Measurements from ENCODE around the gene NCKAP5. TPM values are rescaled to one million over a fixed set of nuclear protein-coding genes. Genes with fewer than 3 reads are reported as not detected.

The NCKAP5 gene
- total RNA-seq, 1 donor from 2014 or later, result 2.7 TPM

DNA sequence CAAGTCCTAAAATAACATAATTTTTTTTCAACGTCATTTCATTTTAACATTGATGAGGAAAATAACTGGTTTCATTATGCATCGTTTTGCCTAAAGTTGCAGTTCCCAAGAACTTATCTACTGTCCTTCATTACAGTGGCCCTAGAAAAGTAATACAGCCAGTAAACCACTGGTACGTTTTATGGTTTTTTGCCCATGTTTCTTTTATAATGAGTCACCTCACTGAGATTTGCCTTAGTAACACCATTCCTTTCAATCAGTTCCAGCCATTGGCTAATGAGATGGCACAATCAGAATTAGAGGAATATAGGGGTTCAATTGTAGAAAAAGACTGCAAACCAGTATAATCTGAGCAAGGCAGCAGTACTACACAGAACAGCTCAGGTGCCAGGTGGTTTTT, 475.7 kb downstream of the NCKAP5 start:
- Mint-ChIP-seq H3K4me1 (ENCODE audit: low read depth, unreplicated experiment) (peaks cover 1% of the 10 kb centered on the region), H3K27me3 (ENCODE audit: low read depth, unreplicated experiment) (peaks cover 2% of the 10 kb centered on the region), H3K27ac (ENCODE audit: unreplicated experiment) (no peak overlapping the region), H3K36me3 (ENCODE audit: low read depth, unreplicated experiment) (peaks cover 1% of the 10 kb centered on the region), H3K4me3 (ENCODE audit: unreplicated experiment) (no peak overlapping the region), H3K9me3 (ENCODE audit: unreplicated experiment) (peaks cover 4% of the 10 kb centered on the region)
- no peaks in the 10 kb centered on the region for H4K20me1 ChIP-seq (ENCODE audit: insufficient read depth, low read length)
- no peak overlapping the region for H3K9ac ChIP-seq (ENCODE audit: low read length)
- H3K9me3 ChIP-seq (ENCODE audit: insufficient read depth, low read depth, low read length), result no peaks in the 10 kb centered on the region
- no peaks in the 10 kb centered on the region for H3K79me2 ChIP-seq (ENCODE audit: insufficient read depth, low read length)
- H3K4me1 ChIP-seq (ENCODE audit: insufficient read depth, low read length), result no peaks in the 10 kb centered on the region
- H3K4me2 ChIP-seq (ENCODE audit: low read length), result no peak overlapping the region
- FAIRE-seq (no peak), DNase-seq (ENCODE audit: low read depth) (peak; percentile 30)
- H3K27me3 ChIP-seq (ENCODE audit: insufficient read depth, low read length), result no peaks in the 10 kb centered on the region
- no peak overlapping the region for H3K4me3 ChIP-seq (ENCODE audit: insufficient read depth, low read depth, low read length)
- no peak for TF ChIP-seq EZH2 (IDR thresholded peaks at IDR 0.05; ENCODE audit: insufficient read depth, low read length)
- TF ChIP-seq, protein P1, sequence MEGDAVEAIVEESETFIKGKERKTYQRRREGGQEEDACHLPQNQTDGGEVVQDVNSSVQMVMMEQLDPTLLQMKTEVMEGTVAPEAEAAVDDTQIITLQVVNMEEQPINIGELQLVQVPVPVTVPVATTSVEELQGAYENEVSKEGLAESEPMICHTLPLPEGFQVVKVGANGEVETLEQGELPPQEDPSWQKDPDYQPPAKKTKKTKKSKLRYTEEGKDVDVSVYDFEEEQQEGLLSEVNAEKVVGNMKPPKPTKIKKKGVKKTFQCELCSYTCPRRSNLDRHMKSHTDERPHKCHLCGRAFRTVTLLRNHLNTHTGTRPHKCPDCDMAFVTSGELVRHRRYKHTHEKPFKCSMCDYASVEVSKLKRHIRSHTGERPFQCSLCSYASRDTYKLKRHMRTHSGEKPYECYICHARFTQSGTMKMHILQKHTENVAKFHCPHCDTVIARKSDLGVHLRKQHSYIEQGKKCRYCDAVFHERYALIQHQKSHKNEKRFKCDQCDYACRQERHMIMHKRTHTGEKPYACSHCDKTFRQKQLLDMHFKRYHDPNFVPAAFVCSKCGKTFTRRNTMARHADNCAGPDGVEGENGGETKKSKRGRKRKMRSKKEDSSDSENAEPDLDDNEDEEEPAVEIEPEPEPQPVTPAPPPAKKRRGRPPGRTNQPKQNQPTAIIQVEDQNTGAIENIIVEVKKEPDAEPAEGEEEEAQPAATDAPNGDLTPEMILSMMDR (IDR thresholded peaks at IDR 0.05; ENCODE audit: insufficient read depth, low read depth, low read length), result no peak
- no peak overlapping the region for H3K27ac ChIP-seq (ENCODE audit: low read depth, low read length)
- H2AFZ ChIP-seq (ENCODE audit: low read depth, low read length), result no peak overlapping the region
- no peaks in the 10 kb centered on the region for H3K36me3 ChIP-seq (ENCODE audit: insufficient read depth, low read length)

- TF ChIP-seq EZH2 (IDR thresholded peaks at IDR 0.05; ENCODE audit: insufficient read depth, low read length), result no peak
- TF ChIP-seq, protein P1 (IDR thresholded peaks at IDR 0.05; ENCODE audit: insufficient read depth, low read depth, low read length), result no peak
- Mint-ChIP-seq H3K27ac (ENCODE audit: unreplicated experiment) (no peak overlapping the region), H3K36me3 (ENCODE audit: low read depth, unreplicated experiment) (peaks cover 1% of the 10 kb centered on the region), H3K4me1 (ENCODE audit: low read depth, unreplicated experiment) (peaks cover 5% of the 10 kb centered on the region), H3K27me3 (ENCODE audit: low read depth, unreplicated experiment) (peaks cover 2% of the 10 kb centered on the region), H3K9me3 (ENCODE audit: unreplicated experiment) (peaks cover 2% of the 10 kb centered on the region), H3K4me3 (ENCODE audit: unreplicated experiment) (no peak overlapping the region)
- Histone ChIP-seq H3K9me3 (ENCODE audit: insufficient read depth, low read depth, low read length) (no peaks in the 10 kb centered on the region), H3K4me1 (ENCODE audit: insufficient read depth, low read length) (no peaks in the 10 kb centered on the region), H3K27me3 (ENCODE audit: insufficient read depth, low read length) (no peaks in the 10 kb centered on the region), H3K9ac (ENCODE audit: low read length) (no peak overlapping the region), H3K79me2 (ENCODE audit: insufficient read depth, low read length) (no peaks in the 10 kb centered on the region), H3K36me3 (ENCODE audit: insufficient read depth, low read length) (no peaks in the 10 kb centered on the region), H2AFZ (ENCODE audit: low read depth, low read length) (no peak overlapping the region), H3K27ac (ENCODE audit: low read depth, low read length) (no peak overlapping the region), H3K4me2 (ENCODE audit: low read length) (no peak overlapping the region), H3K4me3 (ENCODE audit: insufficient read depth, low read depth, low read length) (no peak overlapping the region), H4K20me1 (ENCODE audit: insufficient read depth, low read length) (no peaks in the 10 kb centered on the region)
- DNase-seq (ENCODE audit: low read depth) (no peak), FAIRE-seq (no peak)
Observed at GRCh38 chr2:133090358-133090757, 477.9 kb downstream of the NCKAP5 start.

GRCh38 chr2:133086176-133086575, 482.1 kb downstream of the NCKAP5 start:
- peaks cover 1% of the 10 kb centered on the region for H3K36me3 Mint-ChIP-seq (ENCODE audit: low read depth, unreplicated experiment)
- TF ChIP-seq EZH2 (IDR thresholded peaks at IDR 0.05; ENCODE audit: insufficient read depth, low read length), result no peak
- TF ChIP-seq, protein P1 (IDR thresholded peaks at IDR 0.05; ENCODE audit: insufficient read depth, low read depth, low read length), result no peak

More at GRCh38 chr2:133086176-133086575, 482.1 kb downstream of the NCKAP5 start:
- Histone ChIP-seq H4K20me1 (ENCODE audit: insufficient read depth, low read length) (no peaks in the 10 kb centered on the region), H3K4me1 (ENCODE audit: insufficient read depth, low read length) (no peaks in the 10 kb centered on the region), H3K27me3 (ENCODE audit: insufficient read depth, low read length) (no peaks in the 10 kb centered on the region), H3K4me2 (ENCODE audit: low read length) (no peak overlapping the region), H3K9me3 (ENCODE audit: insufficient read depth, low read depth, low read length) (no peaks in the 10 kb centered on the region), H3K9ac (ENCODE audit: low read length) (no peak overlapping the region), H3K79me2 (ENCODE audit: insufficient read depth, low read length) (no peaks in the 10 kb centered on the region), H3K36me3 (ENCODE audit: insufficient read depth, low read length) (no peaks in the 10 kb centered on the region), H2AFZ (ENCODE audit: low read depth, low read length) (no peak overlapping the region), H3K4me3 (ENCODE audit: insufficient read depth, low read depth, low read length) (no peak overlapping the region), H3K27ac (ENCODE audit: low read depth, low read length) (no peak overlapping the region)
- FAIRE-seq (no peak), DNase-seq (ENCODE audit: low read depth) (peak; percentile 9)
- Mint-ChIP-seq H3K4me3 (ENCODE audit: unreplicated experiment) (no peak overlapping the region), H3K9me3 (ENCODE audit: unreplicated experiment) (peaks cover 2% of the 10 kb centered on the region), H3K27ac (ENCODE audit: unreplicated experiment) (no peak overlapping the region), H3K4me1 (ENCODE audit: low read depth, unreplicated experiment) (peaks cover 5% of the 10 kb centered on the region), H3K27me3 (ENCODE audit: low read depth, unreplicated experiment) (peaks cover 3% of the 10 kb centered on the region)
